ENCODE results near the gene TGM6. TPM values are rescaled to one million over a fixed set of nuclear protein-coding genes. Genes with fewer than 3 reads are reported as not detected.

Gene TGM6
- total RNA-seq, 2 donors from 2014 or later: not detected

DNA sequence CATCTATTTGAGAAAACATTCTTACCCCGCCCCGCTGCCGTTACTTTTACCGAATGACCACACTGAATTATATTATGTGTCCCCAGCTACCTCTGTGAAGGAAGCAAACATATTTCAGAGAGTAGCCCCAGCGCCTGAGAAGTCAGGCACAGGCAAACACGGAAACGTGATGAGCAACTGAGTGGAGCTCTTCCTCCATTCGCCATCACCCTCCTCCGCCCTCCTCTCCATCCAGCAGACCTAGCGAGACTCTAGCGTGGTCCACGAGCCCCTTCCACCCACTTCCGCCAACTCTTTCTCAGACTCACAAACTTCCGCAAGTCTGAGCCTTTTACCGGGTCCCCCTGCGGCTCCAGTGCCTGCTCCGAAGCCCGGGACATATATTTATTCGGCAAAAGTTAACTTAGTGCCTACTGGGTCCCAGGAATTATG is 89.3 kb downstream of the TGM6 start:
- intact Hi-C loops (cut with DNase I, micrococcal nuclease): loop anchor here in 1 of 2 donors (5.0 kb wide), 1 partner anchor 47 kb away; no protein-coding TSS in a partner anchor
- DNase-seq (peak; percentile 44 to 46), ATAC-seq (peak; percentile 62)

DNA sequence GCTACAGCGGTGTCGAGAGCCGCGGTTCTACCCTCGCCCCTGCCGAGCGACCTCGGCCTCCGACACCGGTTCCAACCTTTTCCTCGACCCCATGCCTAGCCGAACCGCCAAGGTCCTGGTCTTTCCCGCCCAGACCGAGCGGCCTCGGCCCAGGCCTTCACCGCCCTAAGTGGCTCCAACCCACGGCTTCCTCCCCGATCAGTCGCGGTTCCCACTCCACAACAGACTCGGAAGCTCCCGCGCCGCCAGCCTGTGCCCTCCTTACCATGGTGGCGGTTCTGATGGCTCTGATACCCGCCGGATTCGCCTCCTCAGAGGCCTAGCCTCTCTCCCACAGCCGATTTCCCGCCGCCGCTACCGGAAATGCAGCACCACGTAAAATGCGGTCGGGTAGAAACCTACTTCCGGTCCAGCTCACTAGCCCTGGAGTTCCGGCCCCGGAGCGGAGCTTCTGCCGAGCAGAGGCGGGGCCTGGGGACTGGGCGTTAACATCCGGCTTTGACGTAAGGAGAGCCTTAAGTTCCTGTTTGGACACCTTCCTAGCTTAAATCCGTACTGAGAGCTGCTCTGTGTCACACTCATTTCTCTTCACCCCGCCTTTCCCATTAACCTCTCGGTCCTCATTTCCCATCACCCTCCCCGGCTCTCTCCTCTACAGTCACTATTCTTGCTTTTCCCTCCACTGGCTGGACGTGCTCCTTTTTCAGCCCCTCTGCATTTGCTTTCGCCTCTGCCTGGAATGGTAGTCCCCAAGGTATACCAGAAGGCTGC is 89.9 kb downstream of the TGM6 start, which contains the start of gene SNRPB:
Gene SNRPB (minus strand): TSS at position 367 of the 771 bp plus-strand sequence. CDS start 99 bp downstream, at position 268.
- peak; percentile 98 for ATAC-seq
- intact Hi-C loops (cut with DNase I, micrococcal nuclease): no loop called here
- peak; percentile 96 to 98 for DNase-seq

DNA sequence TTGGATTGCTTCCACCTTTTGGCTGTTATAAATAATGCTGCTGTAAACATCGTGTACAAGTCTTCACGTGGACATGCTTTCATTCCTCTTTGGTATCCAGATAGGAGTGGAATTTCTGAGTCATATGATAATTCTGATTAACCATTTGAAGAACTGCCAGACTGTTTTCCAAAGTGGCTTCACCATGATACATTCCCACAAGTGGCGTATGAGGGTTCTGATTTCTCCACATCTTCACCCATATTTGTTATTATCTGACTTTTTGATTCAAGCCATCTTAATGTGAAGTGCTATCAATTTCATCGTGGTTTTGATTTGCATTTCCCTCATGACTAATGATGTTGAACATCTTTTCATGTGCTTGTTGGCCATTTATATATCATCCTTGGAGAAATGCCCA is 92.8 kb downstream of the TGM6 start:
- ATAC-seq (no peak), DNase-seq (no peak)
- intact Hi-C loops (cut with DNase I, micrococcal nuclease): no loop called here

DNA sequence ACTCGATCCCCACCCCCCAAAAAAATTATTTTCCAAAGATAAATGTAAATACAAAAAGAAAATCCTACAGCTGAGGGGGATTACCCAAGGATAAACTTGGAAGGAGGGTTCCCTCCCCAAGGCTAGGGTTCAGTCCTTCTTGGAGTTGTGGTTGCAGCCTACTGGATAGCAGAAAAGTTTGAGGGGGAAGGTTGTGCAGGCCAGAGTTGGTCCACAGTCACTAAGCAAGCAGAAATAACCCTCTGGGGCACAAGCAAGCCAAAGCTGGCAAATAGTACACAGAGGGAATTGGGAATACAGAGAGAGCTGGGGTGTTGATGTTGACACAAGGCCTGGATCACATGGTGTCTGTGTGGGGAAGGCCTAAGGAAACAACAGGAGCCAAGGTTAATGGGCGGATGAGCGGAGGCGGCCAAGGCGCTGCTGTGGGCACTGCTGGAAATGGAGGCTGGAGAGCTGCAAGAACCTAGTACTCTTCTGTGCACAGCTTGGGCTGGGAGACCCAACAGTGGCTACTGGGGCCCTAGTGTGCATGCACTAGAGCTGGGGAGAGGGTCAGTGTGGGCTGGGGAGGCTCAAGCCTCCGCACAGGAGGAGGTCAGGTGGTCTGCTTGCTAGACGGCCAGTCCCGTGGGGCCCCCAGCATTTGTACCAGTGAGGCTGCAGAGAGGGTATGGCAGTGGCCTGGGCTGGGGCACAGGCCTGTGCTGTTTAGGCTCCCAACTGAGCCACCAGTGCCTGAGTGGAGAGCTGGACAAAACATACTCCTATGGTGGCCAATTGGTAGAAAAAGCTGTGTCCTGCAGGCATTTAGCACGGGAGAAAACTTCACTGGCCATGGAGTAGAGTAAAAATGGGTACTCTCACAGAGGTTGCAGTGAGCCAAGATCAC is 95.4 kb downstream of the TGM6 start:
- ATAC-seq: no peak
- intact Hi-C loops (cut with DNase I, micrococcal nuclease): no loop called here

DNA sequence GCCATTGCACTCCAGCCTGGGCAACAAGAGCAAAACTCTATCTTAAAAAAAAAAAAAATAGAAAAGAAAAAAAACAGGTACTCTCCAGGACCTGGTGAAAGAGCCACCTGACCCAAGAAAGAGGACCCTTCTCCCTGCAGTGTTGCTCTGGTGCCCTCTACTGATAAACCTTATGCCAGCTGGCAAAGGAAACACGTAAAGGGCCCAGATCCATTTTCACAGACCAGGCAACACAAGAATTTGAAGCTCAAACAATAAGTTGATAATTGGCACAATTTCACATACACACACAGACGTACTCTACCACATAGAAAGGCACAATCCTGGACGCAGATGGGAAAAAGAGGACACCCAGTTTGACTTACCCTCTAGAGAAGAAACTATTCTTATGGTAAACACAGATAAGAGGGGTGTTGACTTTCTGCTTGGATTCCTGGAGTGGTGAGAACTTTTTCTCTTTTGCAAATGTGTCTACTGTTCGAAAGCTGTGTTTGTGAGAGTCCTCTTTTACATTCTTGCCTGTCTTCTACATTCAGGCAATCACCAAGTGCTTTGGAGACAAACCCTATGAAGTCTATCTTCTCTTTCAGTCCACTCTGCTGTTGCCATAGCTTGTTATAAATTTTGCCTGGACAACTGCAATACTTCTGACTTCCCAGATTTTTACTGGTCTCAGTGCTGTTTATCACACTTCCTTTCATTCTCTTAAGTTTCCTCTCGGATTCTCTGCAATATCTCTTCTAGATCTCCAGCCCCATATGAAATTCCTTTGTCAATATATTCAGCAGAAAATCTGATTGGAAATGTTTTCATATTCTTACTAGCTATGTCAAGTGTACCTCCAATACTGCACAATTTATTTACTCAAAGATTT is 96.3 kb downstream of the TGM6 start:
- intact Hi-C loops (cut with DNase I, micrococcal nuclease): no loop called here
- DNase-seq (no peak), ATAC-seq (no peak)

More for the DNA sequence above, 95.4 kb downstream of the TGM6 start:
- no peak for DNase-seq

DNA sequence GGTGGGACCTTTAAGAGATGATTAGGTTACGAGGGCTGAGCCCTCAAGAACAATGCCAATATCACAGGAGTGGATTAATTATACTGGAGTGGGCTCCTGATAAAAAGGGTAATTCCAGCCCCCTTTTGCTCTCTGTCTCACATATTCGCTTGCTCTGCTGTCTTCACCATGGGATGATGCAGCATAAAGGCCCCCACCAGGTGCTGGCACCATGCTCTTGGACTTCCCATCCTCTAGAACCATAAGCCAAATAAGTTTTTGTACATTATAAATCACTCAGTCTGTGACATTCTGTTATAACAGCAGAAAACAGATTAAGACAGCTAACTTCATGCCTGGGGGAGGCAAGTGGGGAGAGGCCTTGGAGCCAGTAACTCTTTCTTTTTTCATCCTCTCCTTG is 99.7 kb downstream of the TGM6 start:
- no peak for ATAC-seq
- intact Hi-C loops (cut with DNase I, micrococcal nuclease): no loop called here

More for the DNA sequence above, 99.7 kb downstream of the TGM6 start:
- DNase-seq: no peak

Other genes starting within 250 kb of the TGM6 start
- gene TGM3, start 84.9 kb upstream of the TGM6 start, total RNA-seq: under 1 TPM; 0.36 to 0.43 TPM
- gene SNRPB, start 89.9 kb downstream of the TGM6 start, total RNA-seq: 100 to 1,000 TPM; 104 to 120 TPM
- 1 to 10 TPM; 6.8 to 7.2 TPM for gene ZNF343, start 128.0 kb downstream of the TGM6 start, total RNA-seq
- gene TMC2, start 155.7 kb downstream of the TGM6 start, total RNA-seq: not detected

All from left colon (tissue), 2 donors.